HepG2 (cell line): Measurements from ENCODE around the gene ACTN4. TPM values are rescaled to one million over a fixed set of nuclear protein-coding genes. Genes with fewer than 3 reads are reported as not detected.

Experiments used
- ATF4 ChIP-seq, 2 experiments: fragments of 450-650 bp in 1 of 2; sonication (generic) in 1 of 2; formaldehyde crosslinking; IDR thresholded peaks; 2 replicates each; pipeline versions ENCODE4 v1.5.0 to v1.8.0; 2020 to 2022; ENCODE audit warnings: mild to moderate bottlenecking in 1 of 2, missing genetic modification reagents in 1 of 2
- CCAR2 ChIP-seq: fragments of 200-400 bp; formaldehyde crosslinking; optimal IDR thresholded peaks from 2 replicates; pipeline ENCODE3; 2018; ENCODE audit warnings: low read depth, mild to moderate bottlenecking, low read length, moderate library complexity
- ERF ChIP-seq: IDR thresholded peaks from 2 replicates; pipeline ENCODE4 v1.6.1; 2018; ENCODE audit warnings: missing biosample characterization, missing genetic modification reagents
- MED1 ChIP-seq: sonication (generic); formaldehyde crosslinking; IDR thresholded peaks from 2 replicates; pipeline ENCODE4 v1.4.0; 2020; ENCODE audit warnings: missing genetic modification reagents
- MTA1 ChIP-seq: sonication (generic); formaldehyde crosslinking; IDR thresholded peaks from 2 replicates; pipeline ENCODE4 v1.4.0; 2020; ENCODE audit warnings: missing genetic modification reagents, mild to moderate bottlenecking, borderline replicate concordance
- NCOA1 ChIP-seq: sonication (generic); formaldehyde crosslinking; IDR thresholded peaks from 2 replicates; pipeline ENCODE4 v1.9.0; 2021; ENCODE audit warnings: missing genetic modification reagents
- PAWR ChIP-seq: sonication (generic); formaldehyde crosslinking; IDR thresholded peaks from 2 replicates; pipeline ENCODE4 v1.4.0; 2020; ENCODE audit warnings: missing genetic modification reagents, mild to moderate bottlenecking, borderline replicate concordance
- PHF5A ChIP-seq: IDR thresholded peaks from one replicate; pipeline ENCODE4 v1.6.1; 2018; ENCODE audit warnings: low read depth, missing genetic modification reagents; ENCODE audit not compliant: unreplicated experiment
- REPIN1 ChIP-seq: sonication (generic); formaldehyde crosslinking; IDR thresholded peaks from 2 replicates; pipeline ENCODE4 v1.8.0; 2022; ENCODE audit warnings: missing genetic modification reagents, low read depth, mild to moderate bottlenecking, borderline replicate concordance
- SMC3 ChIP-seq: IDR thresholded peaks from 2 replicates; pipeline ENCODE4 v1.6.1; 2011; ENCODE audit warnings: low read length, improper control_type of control experiment
- TEAD3 ChIP-seq: optimal IDR thresholded peaks from 2 replicates; pipeline ENCODE3; 2016; ENCODE audit warnings: borderline replicate concordance
- ZFX ChIP-seq: sonication (generic); formaldehyde crosslinking; IDR thresholded peaks from 2 replicates; pipeline ENCODE4 v1.4.0; 2020; ENCODE audit warnings: mild to moderate bottlenecking, low read depth, missing genetic modification reagents, moderate library complexity
- ZNF660 ChIP-seq: sonication (generic); formaldehyde crosslinking; IDR thresholded peaks from 2 replicates; pipeline ENCODE4 v1.5.1; 2020; ENCODE audit warnings: mild to moderate bottlenecking, low read depth, missing genetic modification reagents, borderline replicate concordance
- ZNF768 ChIP-seq: sonication (generic); formaldehyde crosslinking; IDR thresholded peaks from 2 replicates; pipeline ENCODE4 v1.4.0; 2020; ENCODE audit warnings: missing genetic modification reagents
- ZNF790 ChIP-seq: sonication (generic); formaldehyde crosslinking; IDR thresholded peaks from 2 replicates; pipeline ENCODE4 v1.8.0; 2022; ENCODE audit warnings: missing genetic modification reagents, mild to moderate bottlenecking, borderline replicate concordance
- polyA plus RNA-seq, 8 experiments: library from polyadenylated mRNA; depleted of rRNA in 3 of 8; stranded (reverse) in 7 of 8; unstranded in 1 of 8; fragments of >200 nt; fragmentation: Illumina TruSeq in 4 of 8; extraction: Trizol in 4 of 8; gene quantifications; 2 replicates each; pipeline versions ENCODE4 v1.2.1 to v1.2.3, GENCODE V29; 2011 to 2016; ENCODE audit warnings: low read depth in 4 of 8, missing spikeins in 1 of 8, mixed read lengths in 1 of 8; ENCODE audit not compliant: insufficient read depth in 1 of 8
- total RNA-seq, 5 experiments: library from RNA; depleted of rRNA; stranded (reverse); fragments of >200 nt; fragmentation: Illumina TruSeq; extraction: Trizol; gene quantifications; 2 replicates each; pipeline ENCODE4 v1.2.3, GENCODE V29; 2016; ENCODE audit warnings: low read depth in 1 of 5
- TF ChIP-seq, protein P1 (sequence below): sonication (generic); formaldehyde crosslinking; IDR thresholded peaks from 2 replicates; pipeline ENCODE4 v1.4.0; 2020; ENCODE audit warnings: missing genetic modification reagents, borderline replicate concordance
- TF ChIP-seq, protein P2 (sequence below): sonication (generic); formaldehyde crosslinking; IDR thresholded peaks from 2 replicates; pipeline ENCODE4 v1.4.0; 2020; ENCODE audit warnings: mild to moderate bottlenecking, missing genetic modification reagents

ACTN4 gene
- total and polyA plus RNA-seq, 2 of the 13 experiments (the other 11 are each of a cell fraction or from before 2014, with no cell fraction given), result 171 to 192 TPM

DNA sequence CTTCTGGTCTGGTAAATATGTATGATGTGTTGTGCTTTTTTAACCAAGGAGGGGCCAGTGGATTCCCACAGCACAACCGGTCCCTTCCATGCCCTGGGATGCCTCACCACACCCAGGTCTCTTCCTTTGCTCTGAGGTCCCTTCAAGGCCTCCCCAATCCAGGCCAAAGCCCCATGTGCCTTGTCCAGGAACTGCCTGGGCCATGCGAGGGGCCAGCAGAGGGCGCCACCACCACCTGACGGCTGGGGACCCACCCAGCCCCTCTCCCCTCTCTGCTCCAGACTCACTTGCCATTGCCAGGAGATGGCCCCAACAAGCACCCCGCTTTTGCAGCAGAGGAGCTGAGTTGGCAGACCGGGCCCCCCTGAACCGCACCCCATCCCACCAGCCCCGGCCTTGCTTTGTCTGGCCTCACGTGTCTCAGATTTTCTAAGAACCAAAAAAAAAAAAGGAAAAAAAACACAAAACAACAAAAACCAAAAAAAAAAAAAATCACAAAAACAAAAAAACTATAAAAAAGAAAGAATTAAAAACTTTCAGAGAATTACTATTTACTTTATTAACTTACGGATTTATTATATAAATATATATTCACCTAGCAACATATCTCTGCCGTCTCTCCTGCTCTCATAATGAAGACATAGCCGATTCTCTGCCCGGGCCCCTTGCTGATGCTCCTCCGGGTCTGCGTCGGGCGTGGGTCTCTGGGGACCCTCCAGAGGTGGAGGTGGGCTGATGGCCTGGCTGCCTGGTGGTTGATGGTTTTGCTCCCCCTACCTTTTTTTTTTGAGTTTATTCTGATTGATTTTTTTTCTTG lies 82.4 kb downstream of the ACTN4 start (continued):
- TF ChIP-seq, protein P1, sequence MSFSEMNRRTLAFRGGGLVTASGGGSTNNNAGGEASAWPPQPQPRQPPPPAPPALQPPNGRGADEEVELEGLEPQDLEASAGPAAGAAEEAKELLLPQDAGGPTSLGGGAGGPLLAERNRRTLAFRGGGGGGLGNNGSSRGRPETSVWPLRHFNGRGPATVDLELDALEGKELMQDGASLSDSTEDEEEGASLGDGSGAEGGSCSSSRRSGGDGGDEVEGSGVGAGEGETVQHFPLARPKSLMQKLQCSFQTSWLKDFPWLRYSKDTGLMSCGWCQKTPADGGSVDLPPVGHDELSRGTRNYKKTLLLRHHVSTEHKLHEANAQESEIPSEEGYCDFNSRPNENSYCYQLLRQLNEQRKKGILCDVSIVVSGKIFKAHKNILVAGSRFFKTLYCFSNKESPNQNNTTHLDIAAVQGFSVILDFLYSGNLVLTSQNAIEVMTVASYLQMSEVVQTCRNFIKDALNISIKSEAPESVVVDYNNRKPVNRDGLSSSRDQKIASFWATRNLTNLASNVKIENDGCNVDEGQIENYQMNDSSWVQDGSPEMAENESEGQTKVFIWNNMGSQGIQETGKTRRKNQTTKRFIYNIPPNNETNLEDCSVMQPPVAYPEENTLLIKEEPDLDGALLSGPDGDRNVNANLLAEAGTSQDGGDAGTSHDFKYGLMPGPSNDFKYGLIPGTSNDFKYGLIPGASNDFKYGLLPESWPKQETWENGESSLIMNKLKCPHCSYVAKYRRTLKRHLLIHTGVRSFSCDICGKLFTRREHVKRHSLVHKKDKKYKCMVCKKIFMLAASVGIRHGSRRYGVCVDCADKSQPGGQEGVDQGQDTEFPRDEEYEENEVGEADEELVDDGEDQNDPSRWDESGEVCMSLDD (CRISPR knock-in tag), result peak; percentile 59; the same call in 1 of the 2 replicates
- TF ChIP-seq MTA1 (0 out of 2 replicates have a peak, but pooled peaks have one; percentile 22), TEAD3 (peak; percentile 47), CCAR2 (no peak), ATF4 (CRISPR knock-in tag; IDR thresholded peaks at IDR 0.05) (no peak), ZNF790 (CRISPR knock-in tag) (no peak), MED1 (CRISPR knock-in tag) (0 out of 2 replicates have a peak, but pooled peaks have one; percentile 31), ZNF768 (CRISPR knock-in tag) (0 out of 2 replicates have a peak, but pooled peaks have one; percentile 24), PAWR (CRISPR knock-in tag) (no peak), REPIN1 (CRISPR knock-in tag) (0 out of 2 replicates have a peak, but pooled peaks have one; percentile 40), PHF5A (CRISPR knock-in tag) (no peak), NCOA1 (no peak), ZFX (CRISPR knock-in tag) (peak; percentile 61; the same call in 1 of the 2 replicates), ERF (0 out of 2 replicates have a peak, but pooled peaks have one; percentile 18), SMC3 (peak; percentile 29; the same call in 1 of the 2 replicates), ZNF660 (CRISPR knock-in tag) (no peak)
- TF ChIP-seq, protein P2, sequence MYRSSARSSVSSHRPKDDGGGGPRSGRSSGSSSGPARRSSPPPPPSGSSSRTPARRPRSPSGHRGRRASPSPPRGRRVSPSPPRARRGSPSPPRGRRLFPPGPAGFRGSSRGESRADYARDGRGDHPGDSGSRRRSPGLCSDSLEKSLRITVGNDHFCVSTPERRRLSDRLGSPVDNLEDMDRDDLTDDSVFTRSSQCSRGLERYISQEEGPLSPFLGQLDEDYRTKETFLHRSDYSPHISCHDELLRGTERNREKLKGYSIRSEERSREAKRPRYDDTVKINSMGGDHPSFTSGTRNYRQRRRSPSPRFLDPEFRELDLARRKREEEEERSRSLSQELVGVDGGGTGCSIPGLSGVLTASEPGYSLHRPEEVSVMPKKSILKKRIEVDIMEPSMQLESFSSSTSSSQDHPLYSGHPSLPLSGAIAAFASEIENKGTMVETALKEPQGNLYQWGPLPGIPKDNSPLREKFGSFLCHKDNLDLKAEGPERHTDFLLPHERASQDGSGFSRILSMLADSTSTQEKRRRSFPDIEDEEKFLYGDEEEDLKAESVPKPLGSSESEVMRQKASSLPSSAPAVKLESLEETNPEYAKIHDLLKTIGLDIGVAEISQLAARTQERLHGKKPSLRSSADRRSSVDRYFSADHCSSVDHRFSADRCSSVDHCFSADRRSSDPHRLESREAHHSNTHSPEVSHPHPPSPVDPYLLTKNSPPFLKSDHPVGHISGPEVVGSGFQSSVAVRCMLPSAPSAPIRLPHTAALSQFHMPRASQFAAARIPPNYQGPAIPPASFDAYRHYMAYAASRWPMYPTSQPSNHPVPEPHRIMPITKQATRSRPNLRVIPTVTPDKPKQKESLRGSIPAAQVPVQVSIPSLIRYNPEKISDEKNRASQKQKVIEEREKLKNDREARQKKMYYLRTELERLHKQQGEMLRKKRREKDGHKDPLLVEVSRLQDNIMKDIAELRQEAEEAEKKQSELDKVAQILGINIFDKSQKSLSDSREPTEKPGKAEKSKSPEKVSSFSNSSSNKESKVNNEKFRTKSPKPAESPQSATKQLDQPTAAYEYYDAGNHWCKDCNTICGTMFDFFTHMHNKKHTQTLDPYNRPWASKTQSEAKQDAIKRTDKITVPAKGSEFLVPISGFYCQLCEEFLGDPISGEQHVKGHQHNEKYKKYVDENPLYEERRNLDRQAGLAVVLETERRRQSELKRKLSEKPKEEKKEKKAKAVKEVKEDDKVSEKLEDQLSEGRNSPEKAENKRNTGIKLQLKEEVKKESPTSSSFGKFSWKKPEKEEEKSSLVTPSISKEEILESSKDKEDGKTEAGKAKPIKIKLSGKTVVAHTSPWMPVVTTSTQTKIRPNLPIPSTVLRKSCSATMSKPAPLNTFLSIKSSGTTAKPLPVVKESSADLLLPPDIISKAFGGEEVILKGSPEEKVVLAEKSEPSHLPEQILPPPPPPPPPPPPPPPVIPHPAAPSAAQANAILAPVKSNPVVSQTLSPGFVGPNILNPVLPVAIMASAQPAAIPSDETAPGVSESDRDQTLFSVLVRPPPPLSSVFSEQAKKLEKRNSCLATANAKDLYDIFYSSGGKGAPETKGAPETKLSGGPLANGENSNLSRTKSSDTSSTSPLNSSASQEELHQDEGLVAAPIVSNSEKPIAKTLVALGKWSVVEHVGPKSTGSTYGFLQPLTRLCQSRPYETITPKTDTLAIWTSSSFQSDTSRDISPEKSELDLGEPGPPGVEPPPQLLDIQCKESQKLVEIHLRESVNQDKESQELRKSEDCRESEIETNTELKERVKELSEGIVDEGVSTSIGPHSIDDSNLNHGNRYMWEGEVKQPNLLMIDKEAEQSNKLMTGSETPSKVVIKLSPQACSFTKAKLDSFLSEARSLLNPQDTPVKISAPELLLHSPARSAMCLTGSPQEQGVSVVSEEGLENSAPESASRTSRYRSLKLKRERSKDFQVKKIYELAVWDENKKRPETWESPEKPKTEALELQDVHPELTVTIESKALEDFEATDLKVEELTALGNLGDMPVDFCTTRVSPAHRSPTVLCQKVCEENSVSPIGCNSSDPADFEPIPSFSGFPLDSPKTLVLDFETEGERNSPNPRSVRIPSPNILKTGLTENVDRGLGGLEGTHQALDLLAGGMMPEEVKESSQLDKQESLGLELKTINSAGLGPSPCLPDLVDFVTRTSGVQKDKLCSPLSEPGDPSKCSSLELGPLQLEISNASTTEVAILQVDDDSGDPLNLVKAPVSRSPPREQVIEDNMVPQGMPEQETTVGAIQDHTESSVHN (CRISPR knock-in tag), result no peak
